Fibroblast of lung (primary cell): ENCODE results near the gene LSM7. TPM values are rescaled to one million over a fixed set of nuclear protein-coding genes. Genes with fewer than 3 reads are reported as not detected.

Experiments
- DNase-seq, 2 donors: peaks; one replicate each; pipeline versions ENCODE4 v3.0.0 to v3.0.0-alpha.2; 2010; ENCODE audit warnings: low read depth in 2 of 2
- H2AFZ ChIP-seq: 2 replicates; pipeline ENCODE4 v1.5.1; 2012; ENCODE audit warnings: low read length, control low read depth, inconsistent platforms
- H3K27ac ChIP-seq: 2 replicates; pipeline ENCODE4 v1.5.1; 2011; ENCODE audit warnings: low read length, control low read depth; ENCODE audit not compliant: insufficient read depth
- H3K27me3 ChIP-seq: 2 replicates; pipeline ENCODE4 v1.5.1; 2011; ENCODE audit warnings: mild to moderate bottlenecking, low read length; ENCODE audit not compliant: control insufficient read depth, insufficient read depth
- H3K36me3 ChIP-seq: 2 replicates; pipeline ENCODE4 v1.5.1; 2011; ENCODE audit warnings: low read length; ENCODE audit not compliant: control insufficient read depth, insufficient read depth
- H3K4me1 ChIP-seq: 2 replicates; pipeline ENCODE4 v1.5.1; 2011; ENCODE audit warnings: low read length; ENCODE audit not compliant: control insufficient read depth, insufficient read depth; ENCODE audit errors: extremely low read depth
- H3K4me2 ChIP-seq: 2 replicates; pipeline ENCODE4 v1.5.1; 2011; ENCODE audit warnings: low read length, control low read depth; ENCODE audit not compliant: insufficient read depth; ENCODE audit errors: extremely low read depth
- H3K4me3 ChIP-seq, 4 experiments: fragments of 200-600 bp in 1 of 4; sonication (generic) in 1 of 4; replicated peaks in 1 of 4; 2 replicates each; pipeline ENCODE4 v1.5.1; 2011 to 2016; ENCODE audit warnings: low read length in 4 of 4, low read depth in 3 of 4, mild to moderate bottlenecking in 3 of 4, control low read depth in 2 of 4, inconsistent platforms in 1 of 4, mixed read lengths in 1 of 4; ENCODE audit not compliant: insufficient read depth in 1 of 4; ENCODE audit errors: control extremely low read depth in 1 of 4
- H3K79me2 ChIP-seq: 2 replicates; pipeline ENCODE4 v1.5.1; 2012; ENCODE audit warnings: mild to moderate bottlenecking, low read length, inconsistent platforms; ENCODE audit not compliant: control insufficient read depth, insufficient read depth
- H3K9ac ChIP-seq: 2 replicates; pipeline ENCODE4 v1.5.1; 2011; ENCODE audit warnings: mild to moderate bottlenecking, low read length, control low read depth; ENCODE audit not compliant: insufficient read depth
- H3K9me3 ChIP-seq: 2 replicates; pipeline ENCODE4 v1.5.1; 2012; ENCODE audit warnings: low read depth, low read length; ENCODE audit not compliant: control insufficient read depth, insufficient read depth
- H4K20me1 ChIP-seq: 2 replicates; pipeline ENCODE4 v1.5.1; 2011; ENCODE audit warnings: low read length; ENCODE audit not compliant: control insufficient read depth, insufficient read depth; ENCODE audit errors: extremely low read depth
- CTCF ChIP-seq, 2 donors: IDR thresholded peaks in 1 of 2; conservative IDR thresholded peaks in 1 of 2; 1 replicate in 1 of 2; 2 replicates in 1 of 2; pipeline ENCODE4 v1.5.1; 2011 to 2012; ENCODE audit warnings: low read length in 2 of 2, control low read depth in 1 of 2, inconsistent platforms in 1 of 2, low read depth in 1 of 2, mild to moderate bottlenecking in 1 of 2
- EZH2 ChIP-seq: IDR thresholded peaks from 2 replicates; pipeline ENCODE4 v1.5.1; 2012; ENCODE audit warnings: low read length, control low read depth, mild to moderate bottlenecking; ENCODE audit errors: missing control alignments
- polyA plus RNA-seq, 2 donors: library from polyadenylated mRNA; depleted of rRNA in 1 of 2; stranded (reverse) in 1 of 2; unstranded in 1 of 2; fragments of >200 nt; gene quantifications; 2 replicates each; pipeline ENCODE4 v1.2.1, GENCODE V29; 2011 to 2012; ENCODE audit warnings: missing spikeins in 1 of 2
- total RNA-seq: library from RNA; depleted of rRNA; stranded (reverse); fragments of >200 nt; gene quantifications from 2 replicates; pipeline ENCODE4 v1.2.1, GENCODE V29; 2014

The LSM7 gene
- total and polyA plus RNA-seq, 2 donors (not counting 1 experiment from before 2014, with no cell fraction given) = 43.1 to 182 TPM

DNA sequence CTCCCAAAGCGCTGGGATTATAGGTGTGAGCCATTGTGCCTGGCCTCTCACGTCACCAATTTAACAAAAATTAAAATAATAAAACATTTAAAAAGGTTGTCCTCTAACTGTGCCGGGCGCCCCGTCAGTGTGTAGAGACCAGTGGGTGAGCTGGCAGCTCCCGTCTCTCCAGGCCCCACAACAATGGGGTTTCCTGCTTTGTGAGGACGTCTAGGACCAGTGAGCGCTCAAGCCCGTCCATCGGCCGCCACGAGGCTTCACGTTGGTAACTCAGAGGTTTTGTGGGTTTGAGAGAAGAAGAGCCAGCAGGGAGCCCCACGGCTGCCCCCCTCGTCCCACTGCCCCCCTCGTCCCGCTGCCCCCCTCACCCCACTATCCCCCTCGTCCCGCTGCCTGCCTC, 4.7 kb downstream of the LSM7 start:
- Histone ChIP-seq H3K36me3 (peaks cover 16% of the 10 kb centered on the region), H3K9ac (no peak overlapping the region), H4K20me1 (no peaks in the 10 kb centered on the region), H3K4me2 (no peak overlapping the region), H3K27me3 (no peaks in the 10 kb centered on the region), H3K4me1 (no peaks in the 10 kb centered on the region), H3K79me2 (peaks cover 21% of the 10 kb centered on the region), H2AFZ (no peak overlapping the region), H3K27ac (no peak overlapping the region), H3K9me3 (no peaks in the 10 kb centered on the region), H3K4me3 (no peak overlapping the region)
- no peak for DNase-seq
- TF ChIP-seq CTCF (conservative IDR thresholded peaks at IDR 0.05 in 1 of 2, IDR thresholded peaks at IDR 0.05 in 1 of 2; ENCODE audit: low read depth in 1 of 2, low read length in 2 of 2) (no peak), EZH2 (no peak)

- no peak for DNase-seq
- Histone ChIP-seq H3K36me3 (peaks cover 16% of the 10 kb centered on the region), H3K79me2 (peaks cover 10% of the 10 kb centered on the region), H3K9me3 (no peaks in the 10 kb centered on the region), H3K9ac (no peak overlapping the region), H3K4me1 (no peaks in the 10 kb centered on the region), H2AFZ (no peak overlapping the region), H4K20me1 (no peaks in the 10 kb centered on the region), H3K27ac (no peak overlapping the region), H3K4me3 (no peak overlapping the region), H3K4me2 (no peak overlapping the region), H3K27me3 (no peaks in the 10 kb centered on the region)
- TF ChIP-seq CTCF (conservative IDR thresholded peaks at IDR 0.05 in 1 of 2, IDR thresholded peaks at IDR 0.05 in 1 of 2; ENCODE audit: low read depth in 1 of 2, low read length in 2 of 2) (no peak), EZH2 (no peak)
These were observed 6.7 kb downstream of the LSM7 start for GRCh38 chr19:2321565-2322283.

GRCh38 chr19:2320939-2321338, 7.4 kb downstream of the LSM7 start:
- no peak for TF ChIP-seq EZH2
- TF ChIP-seq CTCF (conservative IDR thresholded peaks at IDR 0.05 in 1 of 2, IDR thresholded peaks at IDR 0.05 in 1 of 2; ENCODE audit: low read depth in 1 of 2, low read length in 2 of 2) = no peak

More at GRCh38 chr19:2320939-2321338, 7.4 kb downstream of the LSM7 start:
- Histone ChIP-seq H3K4me3 (no peak overlapping the region), H3K27me3 (no peaks in the 10 kb centered on the region), H3K4me1 (no peaks in the 10 kb centered on the region), H3K9me3 (no peaks in the 10 kb centered on the region), H3K27ac (no peak overlapping the region), H3K36me3 (peaks cover 15% of the 10 kb centered on the region), H3K79me2 (peaks cover 7% of the 10 kb centered on the region), H3K9ac (no peak overlapping the region), H4K20me1 (no peaks in the 10 kb centered on the region), H3K4me2 (no peak overlapping the region), H2AFZ (no peak overlapping the region)
- DNase-seq = no peak
